Panc1 (cell line): ENCODE results near the gene TLR1. TPM values are rescaled to one million over a fixed set of nuclear protein-coding genes. Genes with fewer than 3 reads are reported as not detected.

ENCODE experiments used
- ATAC-seq: fragments of 200-7000 bp; cut with Tn5 transposase; 2 replicates; pipeline ENCODE4 v1.9.1; 2020; ENCODE audit warnings: mild to moderate bottlenecking, moderate library complexity
- BruUV-seq: library from RNA; stranded (reverse); fragments of 400-500 nt; replicated peaks from 2 replicates; lab custom pipeline; 2021; lab: Mats Ljungman, UMichigan
- CTCF ChIA-PET: fragments of 300-600 bp; sonication (Branson Sonifier 250); formaldehyde crosslinking; loops from one replicate; lab custom pipeline; 2022; ENCODE audit warnings: antibody characterized with exemption; lab: Charles Lee
- POLR2A ChIA-PET: fragments of 300-600 bp; sonication (Branson Sonifier 250); formaldehyde crosslinking; loops from one replicate; lab custom pipeline; 2022; ENCODE audit warnings: antibody characterized with exemption; lab: Charles Lee
- DNase-seq: peaks from one replicate; pipeline ENCODE4 v3.0.0-alpha.2; 2010; ENCODE audit warnings: low read depth, low spot score
- H3K27ac ChIP-seq: 2 replicates; pipeline ENCODE4 v1.5.1; 2011; ENCODE audit warnings: mild to moderate bottlenecking, low read length, inconsistent platforms
- H3K27me3 ChIP-seq: fragments of 200-500 bp; sonication (Bioruptor generic); 2 replicates; pipeline ENCODE4 v1.6.0; 2014; ENCODE audit warnings: low read length, inconsistent platforms; ENCODE audit not compliant: control insufficient read depth, insufficient read depth
- H3K36me3 ChIP-seq: fragments of 200-500 bp; sonication (Bioruptor generic); 2 replicates; pipeline ENCODE4 v1.5.1; 2014; ENCODE audit warnings: inconsistent platforms, mild to moderate bottlenecking, low read length, moderate library complexity; ENCODE audit not compliant: control insufficient read depth, insufficient read depth
- H3K4me1 ChIP-seq: 2 replicates; pipeline ENCODE4 v1.5.1; 2011; ENCODE audit warnings: inconsistent platforms, mild to moderate bottlenecking, low read length, moderate library complexity; ENCODE audit not compliant: control insufficient read depth, insufficient read depth
- H3K4me3 ChIP-seq, 2 experiments: 2 replicates each; pipeline ENCODE4 v1.5.1; 2011 to 2012; ENCODE audit warnings: low read depth in 2 of 2, low read length in 2 of 2, mild to moderate bottlenecking in 2 of 2, inconsistent platforms in 1 of 2, moderate library complexity in 1 of 2
- H3K9me3 ChIP-seq: fragments of 200-500 bp; sonication (Bioruptor generic); 2 replicates; pipeline ENCODE4 v1.5.1; 2014; ENCODE audit warnings: low read depth, mild to moderate bottlenecking, inconsistent platforms, low read length, moderate library complexity; ENCODE audit not compliant: control insufficient read depth, insufficient read depth
- CTCF ChIP-seq: fragments of 450-650 bp; IDR thresholded peaks from 2 replicates; pipeline ENCODE4 v1.5.1; 2017; ENCODE audit warnings: mild to moderate bottlenecking
- POLR2AphosphoS5 ChIP-seq: IDR thresholded peaks from 2 replicates; pipeline ENCODE4 v1.6.1; 2012; ENCODE audit warnings: mild to moderate bottlenecking, low read depth, low read length, moderate library complexity
- REST ChIP-seq, 2 experiments: IDR thresholded peaks; 2 replicates each; pipeline ENCODE4 v1.6.1; 2011 to 2012; ENCODE audit warnings: low read depth in 2 of 2, control low read depth in 1 of 2, low read length in 1 of 2, mild to moderate bottlenecking in 1 of 2, moderate library complexity in 1 of 2; ENCODE audit not compliant: insufficient read depth in 1 of 2
- SIN3A ChIP-seq: IDR thresholded peaks from 2 replicates; pipeline ENCODE4 v1.6.1; 2012; ENCODE audit warnings: low read depth, mild to moderate bottlenecking, low read length, moderate library complexity, borderline replicate concordance; ENCODE audit not compliant: insufficient read depth
- TCF7L2 ChIP-seq: IDR thresholded peaks from 2 replicates; pipeline ENCODE4 v1.6.1; 2011; ENCODE audit warnings: mild to moderate bottlenecking, low read depth, low read length, inconsistent platforms
- in situ Hi-C: cut with HindIII; loops from 2 replicates; pipeline ENCODE4 v1.10.0; 2016; ENCODE audit warnings: low sequenced_read_pairs, low pct_unique_long_range_greater_than_20kb
- intact Hi-C: fragments of 100-400 bp; cut with micrococcal nuclease; formaldehyde crosslinking; loops from one replicate; pipeline ENCODE4 v1.10.0; 2022; ENCODE audit not compliant: unreplicated experiment
- total RNA-seq: library from RNA; stranded (reverse); gene quantifications from one replicate; pipeline ENCODE4 v1.2.1, GENCODE V29; 2021; ENCODE audit not compliant: unreplicated experiment

The TLR1 gene
- total RNA-seq, 1 experiment from 2014 or later: 0.41 TPM

GRCh38 chr4:38752372-38752940 lies 52.1 kb downstream of the TLR1 start:
- in situ Hi-C loops (no loop called here), intact Hi-C loops (loop anchor here (10.0 kb wide), 1 partner anchor 392 kb away; no protein-coding TSS in a partner anchor)
- TF ChIP-seq TCF7L2: no peak
- no peak for TF ChIP-seq CTCF
- no peak for TF ChIP-seq POLR2AphosphoS5
- TF ChIP-seq SIN3A: no peak
- TF ChIP-seq REST (IDR thresholded peaks at IDR 0.05; ENCODE audit: insufficient read depth in 1 of 2, low read depth in 2 of 2, low read length in 1 of 2): no peak
- ChIA-PET CTCF (no interaction called here), POLR2A (no interaction called here)
- Histone ChIP-seq H3K36me3 (no peaks in the 10 kb centered on the region), H3K9me3 (no peaks in the 10 kb centered on the region), H3K4me3 (no peak overlapping the region), H3K27ac (no peak overlapping the region), H3K27me3 (no peaks in the 10 kb centered on the region), H3K4me1 (peaks cover 4% of the 10 kb centered on the region; the same call in 1 of the 2 replicates)
- DNase-seq (no peak), ATAC-seq (no peak)
- no TSS peak for BruUV-seq

GRCh38 chr4:38751341-38752010 lies 53.1 kb downstream of the TLR1 start:
- intact Hi-C loops: loop anchor here (10.0 kb wide), 1 partner anchor 393 kb away; no protein-coding TSS in a partner anchor
- BruUV-seq: no TSS peak
- no peaks in the 10 kb centered on the region for H3K36me3 ChIP-seq
- ChIA-PET CTCF (interaction anchor here (0.7 kb wide), 1 partner anchor 152 kb away, joined by 3 read pairs; no protein-coding TSS in a partner anchor), POLR2A (no interaction called here)
- no peak for DNase-seq
- TF ChIP-seq SIN3A (no peak), TCF7L2 (no peak), POLR2AphosphoS5 (no peak), CTCF (no peak), REST (IDR thresholded peaks at IDR 0.05; ENCODE audit: insufficient read depth in 1 of 2, low read depth in 2 of 2, low read length in 1 of 2) (no peak)
- no peaks in the 10 kb centered on the region for H3K27me3 ChIP-seq
- no peak overlapping the region for H3K4me3 ChIP-seq
- in situ Hi-C loops: no loop called here
- H3K4me1 ChIP-seq: peaks cover 4% of the 10 kb centered on the region; the same call in 1 of the 2 replicates
- H3K9me3 ChIP-seq: no peaks in the 10 kb centered on the region
- H3K27ac ChIP-seq: no peak overlapping the region
- ATAC-seq: no peak
